ES-I3 (cell line): Measurements from ENCODE around the gene GRK1.

Experiments
- H3K36me3 ChIP-seq: 2 replicates; pipeline ENCODE4 v1.6.1; 2013; ENCODE audit warnings: mild to moderate bottlenecking, low read length, control low read depth, moderate library complexity; ENCODE audit not compliant: insufficient read depth
- H3K4me1 ChIP-seq: 2 replicates; pipeline ENCODE4 v1.6.1; 2013; ENCODE audit warnings: mild to moderate bottlenecking, control low read depth, low read length; ENCODE audit not compliant: insufficient read depth
- H3K9ac ChIP-seq: 2 replicates; pipeline ENCODE4 v1.6.1; 2013; ENCODE audit warnings: low read depth, mild to moderate bottlenecking, low read length, moderate library complexity
- H3K9me3 ChIP-seq: 2 replicates; pipeline ENCODE4 v1.6.1; 2013; ENCODE audit warnings: mild to moderate bottlenecking, low read length, moderate library complexity; ENCODE audit not compliant: control insufficient read depth, insufficient read depth

GRK1 gene

DNA sequence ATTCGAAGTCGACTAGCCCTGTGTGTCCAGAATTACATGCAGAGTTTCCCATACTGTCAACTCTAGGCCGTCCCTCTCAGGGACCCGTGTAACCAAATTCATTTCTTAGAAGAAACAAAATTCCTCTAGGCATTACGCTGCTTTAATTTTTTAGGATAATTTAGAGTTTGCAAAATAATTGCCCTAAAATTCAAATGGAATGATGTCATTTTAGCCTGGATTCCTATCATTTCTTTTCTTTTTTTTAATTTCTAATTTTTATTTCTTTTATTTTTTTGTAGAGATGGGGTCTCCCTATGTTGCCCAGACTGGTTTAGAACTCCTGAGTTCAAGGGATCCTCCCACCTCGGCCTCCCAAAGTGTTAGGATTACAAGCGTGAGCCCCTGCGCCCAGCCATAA lies 7.7 kb upstream of the GRK1 start:
- H3K4me1 ChIP-seq = no peaks in the 10 kb centered on the region
- H3K9me3 ChIP-seq = peaks cover 5% of the 10 kb centered on the region; the same call in 1 of the 2 replicates
- H3K9ac ChIP-seq = no peak overlapping the region
- no peaks in the 10 kb centered on the region for H3K36me3 ChIP-seq

DNA sequence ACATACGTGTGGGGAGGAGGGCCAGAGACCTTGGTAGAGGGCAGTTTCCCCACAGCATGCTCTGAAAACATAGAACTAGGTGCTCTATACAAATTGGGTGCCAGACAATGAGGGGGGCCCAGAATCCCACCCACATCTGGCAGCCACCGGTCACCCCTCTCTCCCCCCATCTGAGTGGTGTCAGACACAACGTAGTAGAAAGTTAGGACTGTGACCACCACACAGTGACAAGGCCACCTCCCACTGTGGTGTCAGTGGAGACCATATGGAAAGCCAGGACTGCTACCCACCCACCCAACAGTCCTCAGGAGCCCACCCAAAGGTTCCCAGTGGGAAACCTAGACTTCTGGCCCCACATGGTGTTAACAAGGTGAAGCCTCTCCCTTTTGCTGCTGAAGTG lies 7.0 kb upstream of the GRK1 start:
- Histone ChIP-seq H3K9me3 (peaks cover 5% of the 10 kb centered on the region; the same call in 1 of the 2 replicates), H3K9ac (no peak overlapping the region), H3K4me1 (no peaks in the 10 kb centered on the region), H3K36me3 (no peaks in the 10 kb centered on the region)

DNA sequence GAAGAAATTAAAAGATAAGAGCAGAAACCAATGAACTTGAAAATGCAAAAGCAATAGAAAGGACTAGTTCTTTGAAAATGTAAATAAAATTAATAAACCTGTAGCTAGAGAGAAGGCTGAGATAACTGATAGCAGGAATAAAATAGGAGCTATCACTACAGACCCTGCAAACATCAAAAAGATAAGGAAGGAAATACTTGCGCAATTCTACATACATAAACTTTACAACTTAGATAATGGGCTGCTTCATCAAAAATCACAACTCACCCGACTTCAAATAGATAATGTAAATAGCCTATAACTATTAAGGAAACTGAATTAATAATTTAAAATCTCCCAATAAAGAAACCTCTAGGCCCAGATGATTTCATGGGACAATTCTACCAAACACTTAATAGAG lies 5.5 kb upstream of the GRK1 start:
- H3K9ac ChIP-seq = no peak overlapping the region
- no peaks in the 10 kb centered on the region for H3K4me1 ChIP-seq
- no peaks in the 10 kb centered on the region for H3K36me3 ChIP-seq
- H3K9me3 ChIP-seq = peaks cover 5% of the 10 kb centered on the region; the same call in 1 of the 2 replicates

DNA sequence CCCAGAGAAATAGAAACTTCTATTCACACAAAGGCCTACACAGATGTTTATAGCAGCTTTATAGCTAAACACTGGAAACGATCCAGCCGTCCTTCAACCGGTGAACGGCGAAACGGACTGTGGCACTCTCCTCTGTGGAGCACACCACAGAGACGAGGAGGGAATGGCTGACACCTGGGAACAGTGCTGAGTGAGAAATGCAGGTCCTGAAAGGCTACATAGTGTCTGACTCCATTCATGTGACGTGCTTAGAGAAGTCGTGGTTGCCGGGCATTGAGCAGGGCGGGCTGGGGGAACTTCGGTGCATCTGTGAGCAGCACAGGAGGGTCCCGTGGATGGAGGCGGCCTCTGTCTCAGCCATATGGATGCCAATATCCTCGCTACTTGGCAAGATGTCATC lies 3.1 kb upstream of the GRK1 start:
- H3K4me1 ChIP-seq = no peaks in the 10 kb centered on the region
- H3K36me3 ChIP-seq = no peaks in the 10 kb centered on the region
- peaks cover 5% of the 10 kb centered on the region; the same call in 1 of the 2 replicates for H3K9me3 ChIP-seq
- no peak overlapping the region for H3K9ac ChIP-seq

DNA sequence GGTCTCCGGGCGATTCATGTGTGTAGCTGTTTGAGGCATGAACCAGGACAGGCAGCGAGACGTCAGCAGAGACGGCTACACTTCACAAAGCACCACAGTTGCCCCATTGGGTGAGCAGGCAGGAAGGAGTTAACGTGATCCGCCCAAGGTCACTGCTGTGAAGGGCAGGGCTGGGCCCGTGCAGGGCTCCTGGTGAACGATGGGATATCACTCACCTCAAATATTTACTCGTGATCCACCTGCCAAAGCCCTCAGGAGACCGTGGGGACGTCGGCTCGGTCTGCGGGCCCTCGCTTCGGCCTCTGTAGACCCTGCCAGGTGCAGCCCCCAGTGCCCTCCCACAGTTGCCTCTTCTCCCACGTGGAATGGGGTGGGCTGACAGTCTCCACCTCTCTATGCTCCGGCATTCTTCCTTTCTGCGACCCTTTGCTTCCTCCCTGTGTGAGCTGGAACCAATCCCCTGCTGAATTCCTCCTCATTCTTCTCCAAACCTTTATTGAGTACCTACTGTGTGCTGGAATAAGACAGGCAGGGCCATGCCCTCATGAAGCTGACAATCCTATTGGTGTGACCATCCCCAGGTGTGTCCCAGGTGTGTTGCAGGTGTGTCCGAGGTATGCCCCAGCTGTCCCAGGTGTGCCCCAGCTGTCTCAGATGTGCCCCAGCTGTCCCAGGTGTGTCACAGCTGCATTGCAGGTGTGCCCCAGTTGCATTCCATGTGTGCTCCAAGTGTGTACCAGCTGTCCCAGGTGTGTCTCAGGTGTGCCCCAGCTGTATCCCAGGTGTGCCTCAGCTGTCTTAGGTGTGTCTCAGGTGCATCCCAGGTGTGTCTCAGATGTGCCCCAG lies 2.0 kb upstream of the GRK1 start:
- Histone ChIP-seq H3K9ac (no peak overlapping the region), H3K4me1 (no peaks in the 10 kb centered on the region), H3K9me3 (peaks cover 5% of the 10 kb centered on the region; the same call in 1 of the 2 replicates), H3K36me3 (no peaks in the 10 kb centered on the region)

DNA sequence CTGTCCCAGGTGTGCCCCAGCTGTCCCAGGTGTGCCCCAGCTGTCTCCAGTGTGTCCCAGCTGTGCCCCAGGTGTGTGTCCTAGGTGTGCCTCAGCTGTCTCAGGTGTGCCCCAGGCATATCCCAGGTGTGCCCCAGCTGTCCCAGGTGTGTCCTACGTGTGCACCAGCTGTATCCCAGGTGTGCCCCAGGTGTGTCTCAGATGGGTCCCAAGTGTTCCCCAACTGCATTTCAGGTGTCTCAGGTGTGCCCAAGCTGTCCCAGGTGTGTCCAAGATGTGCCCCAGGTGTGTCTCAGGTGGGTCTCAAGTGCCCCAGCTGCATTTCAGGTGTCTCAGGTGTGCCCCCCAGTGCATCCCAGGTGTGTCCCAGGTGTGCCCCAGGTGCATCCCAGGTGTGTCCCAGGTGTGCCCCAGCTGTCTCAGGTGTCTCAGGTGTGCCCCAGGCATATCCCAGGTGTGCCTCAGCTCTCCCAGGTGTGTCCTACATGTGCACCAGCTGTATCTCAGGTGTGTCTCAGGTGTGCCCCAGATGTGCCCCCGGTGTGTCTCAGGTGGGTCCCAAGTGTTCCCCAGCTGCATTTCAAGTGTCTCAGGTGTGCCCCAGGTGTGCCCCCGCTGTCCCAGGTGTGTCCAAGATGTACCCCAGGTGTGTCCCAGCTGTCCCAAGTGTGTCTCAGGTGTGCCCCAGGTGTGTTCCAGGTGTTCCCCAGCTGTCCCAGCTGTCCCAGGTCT lies 1.3 kb upstream of the GRK1 start:
- H3K36me3 ChIP-seq = no peaks in the 10 kb centered on the region
- H3K9me3 ChIP-seq = peaks cover 5% of the 10 kb centered on the region; the same call in 1 of the 2 replicates
- H3K4me1 ChIP-seq = no peaks in the 10 kb centered on the region
- H3K9ac ChIP-seq = no peak overlapping the region

DNA sequence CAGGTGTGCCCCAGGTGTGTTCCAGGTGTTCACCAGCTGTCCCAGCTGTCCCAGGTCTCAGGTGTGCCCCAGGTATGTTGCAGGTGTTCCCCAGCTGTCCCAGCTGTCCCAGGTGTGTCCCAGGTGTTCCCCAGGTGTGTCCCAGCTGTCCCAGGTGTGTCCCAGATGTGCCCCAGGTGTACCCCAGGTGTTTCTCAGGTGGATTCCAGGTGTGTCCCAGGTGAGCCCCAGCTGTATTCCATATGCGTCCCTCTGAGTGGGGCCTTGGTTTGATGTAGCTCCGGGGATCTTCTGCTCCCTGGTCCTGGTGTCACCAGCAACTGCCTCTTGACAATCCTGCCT lies 719 bp upstream of the GRK1 start:
- Histone ChIP-seq H3K36me3 (no peaks in the 10 kb centered on the region), H3K9ac (no peak overlapping the region), H3K9me3 (peaks cover 3% of the 10 kb centered on the region; the same call in 1 of the 2 replicates), H3K4me1 (no peaks in the 10 kb centered on the region)

DNA sequence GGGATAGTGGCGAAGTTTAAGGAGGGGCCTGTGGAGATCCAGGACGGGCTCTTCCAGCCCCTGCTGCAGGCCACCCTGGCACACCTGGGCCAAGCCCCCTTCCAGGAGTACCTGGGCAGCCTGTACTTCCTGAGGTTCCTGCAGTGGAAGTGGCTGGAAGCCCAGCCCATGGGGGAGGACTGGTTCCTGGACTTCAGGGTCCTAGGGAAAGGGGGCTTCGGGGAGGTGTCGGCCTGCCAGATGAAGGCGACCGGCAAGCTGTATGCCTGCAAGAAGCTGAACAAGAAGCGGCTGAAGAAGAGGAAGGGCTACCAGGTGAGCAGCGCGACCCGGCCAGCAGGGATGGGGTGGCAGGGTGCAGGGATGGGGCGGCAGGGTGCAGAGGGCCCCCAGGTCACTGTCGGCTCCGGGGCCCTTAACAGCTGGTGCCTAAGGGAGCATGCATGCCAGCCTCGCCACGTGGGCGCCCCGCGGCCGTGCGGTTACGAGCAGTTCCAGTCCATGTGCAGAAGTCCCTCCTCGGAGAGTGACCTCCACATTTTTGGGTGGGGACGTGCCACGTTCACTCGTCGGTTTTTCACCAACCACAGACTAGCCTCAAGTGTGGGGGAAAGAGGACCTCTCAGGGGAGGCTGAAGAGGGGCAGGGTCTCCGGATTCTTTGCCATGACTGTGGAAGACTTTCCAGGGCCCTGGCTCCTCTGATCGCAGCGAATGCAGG lies 912 bp downstream of the GRK1 start:
- no peaks in the 10 kb centered on the region for H3K9me3 ChIP-seq
- H3K9ac ChIP-seq = no peak overlapping the region
- no peaks in the 10 kb centered on the region for H3K4me1 ChIP-seq
- no peaks in the 10 kb centered on the region for H3K36me3 ChIP-seq

DNA sequence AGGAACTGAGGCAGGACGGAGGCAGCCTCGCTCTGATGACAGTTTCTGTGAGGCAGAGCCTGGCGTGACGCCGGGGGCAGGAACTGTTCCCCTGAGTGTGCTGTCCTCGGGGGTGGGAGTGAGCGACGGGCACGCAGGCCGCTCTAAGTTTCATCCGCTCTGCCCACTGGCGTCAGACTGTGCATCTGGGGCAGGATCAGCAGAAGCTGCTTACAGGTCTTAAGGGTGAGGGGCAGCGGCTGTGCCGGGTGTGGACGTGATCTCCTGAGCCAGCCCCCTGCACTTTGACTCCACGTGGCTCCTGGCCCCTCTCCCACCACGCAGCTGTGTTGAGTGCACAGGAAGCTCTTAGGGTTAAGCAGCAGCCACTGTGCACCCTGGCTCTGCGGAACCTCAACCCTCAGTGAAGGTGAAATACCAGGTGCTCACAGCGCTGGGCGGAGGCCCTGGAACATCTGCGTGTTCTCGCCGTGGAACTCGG lies 1.5 kb downstream of the GRK1 start:
- no peak overlapping the region for H3K9ac ChIP-seq
- H3K4me1 ChIP-seq = no peaks in the 10 kb centered on the region
- no peaks in the 10 kb centered on the region for H3K9me3 ChIP-seq
- no peaks in the 10 kb centered on the region for H3K36me3 ChIP-seq

DNA sequence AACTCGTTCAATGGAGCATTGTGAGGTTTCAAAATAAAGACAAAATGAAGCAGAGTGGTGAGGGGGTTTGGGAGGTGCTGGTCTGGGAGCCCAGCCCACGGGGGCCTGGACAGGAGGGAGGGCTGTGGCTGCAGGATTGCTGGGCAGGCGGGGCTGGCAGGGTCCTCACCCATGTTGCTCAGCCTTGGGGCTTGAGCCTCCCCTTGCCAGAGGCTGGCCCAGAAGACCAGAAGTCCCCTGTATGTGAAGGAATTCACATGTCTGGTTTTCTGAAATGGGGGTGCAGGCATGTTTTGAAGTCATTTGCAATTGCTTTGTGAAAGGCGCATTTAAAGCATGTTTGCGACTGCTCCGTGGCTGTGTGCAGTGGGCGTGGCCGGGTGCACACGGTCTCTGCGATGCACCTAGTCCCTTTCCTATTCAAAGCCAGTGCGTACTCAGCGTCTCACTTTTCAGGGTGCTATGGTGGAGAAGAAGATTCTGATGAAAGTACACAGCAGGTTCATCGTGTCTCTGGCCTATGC lies 2.3 kb downstream of the GRK1 start:
- Histone ChIP-seq H3K36me3 (no peaks in the 10 kb centered on the region), H3K9me3 (no peaks in the 10 kb centered on the region), H3K9ac (no peak overlapping the region), H3K4me1 (no peaks in the 10 kb centered on the region)

DNA sequence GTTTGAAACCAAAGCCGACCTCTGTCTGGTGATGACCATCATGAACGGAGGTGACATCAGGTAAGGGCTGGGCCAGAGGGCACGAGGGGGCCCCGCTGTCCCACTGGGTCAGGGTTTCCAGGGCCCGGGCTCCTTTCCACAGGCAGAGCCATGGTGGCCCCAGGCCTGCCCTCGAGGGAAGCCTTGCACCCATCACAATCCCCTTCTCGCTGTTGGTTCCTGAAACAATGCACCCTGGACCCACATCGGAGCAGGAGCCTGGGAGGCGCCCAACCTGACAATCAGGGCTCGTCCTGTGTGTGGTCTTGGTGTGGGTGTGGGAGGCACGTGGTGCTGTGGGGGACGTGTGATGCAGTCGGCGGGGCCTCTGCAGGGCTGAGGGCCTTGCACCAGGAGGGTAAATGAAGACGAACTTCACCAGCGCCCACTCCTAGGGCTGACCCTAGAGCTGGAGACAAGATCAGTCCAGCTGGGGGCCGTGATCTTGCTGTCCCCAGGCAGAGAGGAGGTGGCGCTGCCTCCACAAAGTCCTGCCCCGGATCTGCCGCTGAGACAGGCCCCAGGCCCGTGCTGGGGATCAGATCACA lies 2.8 kb downstream of the GRK1 start:
- H3K9me3 ChIP-seq = no peaks in the 10 kb centered on the region

DNA sequence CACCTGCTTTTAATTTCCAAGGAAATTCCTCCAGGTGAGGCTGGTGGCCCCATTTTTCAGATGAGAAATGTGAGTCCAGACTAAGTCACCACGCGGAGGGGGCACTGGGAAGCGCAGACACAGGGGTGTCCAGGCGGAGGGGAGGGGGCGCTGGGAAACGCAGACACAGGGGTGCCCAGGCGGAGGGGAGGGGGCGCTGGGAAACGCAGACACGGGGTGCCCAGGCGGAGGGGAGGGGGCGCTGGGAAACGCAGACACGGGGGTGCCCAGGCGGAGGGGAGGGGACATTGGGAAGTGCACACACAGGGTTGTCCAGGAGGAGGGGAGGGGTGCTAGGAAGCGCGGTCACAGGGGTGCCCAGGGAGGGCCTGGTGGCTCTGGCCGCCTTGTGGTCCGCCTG lies 3.5 kb downstream of the GRK1 start:
- H3K9me3 ChIP-seq = no peaks in the 10 kb centered on the region
- H3K9ac ChIP-seq = no peak overlapping the region
- H3K4me1 ChIP-seq = no peaks in the 10 kb centered on the region

More for the DNA sequence above, 2.8 kb downstream of the GRK1 start:
- no peaks in the 10 kb centered on the region for H3K36me3 ChIP-seq
- no peak overlapping the region for H3K9ac ChIP-seq
- no peaks in the 10 kb centered on the region for H3K4me1 ChIP-seq

DNA sequence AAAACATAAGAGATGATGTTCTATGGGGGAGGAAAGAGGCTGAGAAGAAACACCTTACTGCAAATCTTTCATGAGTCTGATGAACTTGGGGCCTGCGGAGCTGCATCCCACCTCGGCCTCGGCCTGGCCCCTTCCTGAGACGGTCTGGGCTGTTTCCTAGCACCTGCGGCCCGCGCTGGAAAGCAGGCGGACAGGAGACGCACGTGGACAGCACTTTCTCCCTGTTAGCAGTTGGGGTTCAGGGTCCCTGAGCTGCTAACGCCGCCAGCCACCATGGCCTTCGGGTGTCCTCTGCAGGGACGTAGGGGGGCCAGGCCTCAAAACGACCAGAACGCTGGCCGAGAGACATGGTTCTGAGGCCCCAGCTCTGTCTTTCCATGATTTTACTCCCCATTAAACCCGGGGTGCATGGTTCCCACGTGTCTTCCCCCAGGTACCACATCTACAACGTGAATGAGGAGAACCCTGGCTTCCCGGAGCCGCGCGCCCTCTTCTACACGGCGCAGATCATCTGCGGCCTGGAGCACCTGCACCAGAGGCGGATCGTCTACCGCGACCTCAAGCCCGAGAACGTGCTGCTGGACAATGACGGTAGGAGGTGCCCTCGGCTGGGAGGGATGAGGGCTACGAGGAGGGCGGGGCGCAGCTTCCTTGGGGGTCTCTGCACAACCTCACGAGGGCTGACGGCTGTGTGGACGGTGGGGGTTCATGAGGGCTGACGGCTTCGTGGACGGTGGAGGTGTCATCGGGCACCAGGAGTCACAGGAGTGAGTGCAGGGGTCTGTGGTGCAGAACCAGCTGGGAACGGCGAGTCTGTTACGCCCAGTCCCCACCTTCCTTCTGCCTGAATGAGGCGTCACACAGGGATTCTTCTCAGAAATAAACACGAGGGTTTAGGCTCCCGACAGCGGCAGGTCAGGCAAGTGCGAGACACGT lies 4.3 kb downstream of the GRK1 start:
- no peaks in the 10 kb centered on the region for H3K9me3 ChIP-seq
- no peak overlapping the region for H3K9ac ChIP-seq
- H3K4me1 ChIP-seq = no peaks in the 10 kb centered on the region
- no peaks in the 10 kb centered on the region for H3K36me3 ChIP-seq

More for the DNA sequence above, 3.5 kb downstream of the GRK1 start:
- H3K36me3 ChIP-seq = no peaks in the 10 kb centered on the region
